Measurements from ENCODE around the gene KIAA0232. TPM values are rescaled to one million over a fixed set of nuclear protein-coding genes. Genes with fewer than 3 reads are reported as not detected.

The KIAA0232 gene
- total RNA-seq, 1 donor from 2014 or later, result 15.9 TPM

- Histone ChIP-seq H3K4me3 (no peak overlapping the region), H3K4me1 (no peaks in the 10 kb centered on the region), H3K9me3 (no peaks in the 10 kb centered on the region), H3K36me3 (peaks cover 58 to 69% of the 10 kb centered on the region in 2 donors), H3K27ac (no peak overlapping the region), H3K27me3 (no peaks in the 10 kb centered on the region)
- DNase-seq (ENCODE audit: low spot score in 2 of 2), result no peak
- intact Hi-C loops (cut with DNase I), result loop anchor here (5.0 kb wide), 1 partner anchor 91 kb away; the partner anchor contains the start of gene KIAA0232
- TF ChIP-seq CTCF (IDR thresholded peaks at IDR 0.05), result no peak
These were observed 90.8 kb downstream of the KIAA0232 start for GRCh38 chr4:6873291-6873690.

DNA sequence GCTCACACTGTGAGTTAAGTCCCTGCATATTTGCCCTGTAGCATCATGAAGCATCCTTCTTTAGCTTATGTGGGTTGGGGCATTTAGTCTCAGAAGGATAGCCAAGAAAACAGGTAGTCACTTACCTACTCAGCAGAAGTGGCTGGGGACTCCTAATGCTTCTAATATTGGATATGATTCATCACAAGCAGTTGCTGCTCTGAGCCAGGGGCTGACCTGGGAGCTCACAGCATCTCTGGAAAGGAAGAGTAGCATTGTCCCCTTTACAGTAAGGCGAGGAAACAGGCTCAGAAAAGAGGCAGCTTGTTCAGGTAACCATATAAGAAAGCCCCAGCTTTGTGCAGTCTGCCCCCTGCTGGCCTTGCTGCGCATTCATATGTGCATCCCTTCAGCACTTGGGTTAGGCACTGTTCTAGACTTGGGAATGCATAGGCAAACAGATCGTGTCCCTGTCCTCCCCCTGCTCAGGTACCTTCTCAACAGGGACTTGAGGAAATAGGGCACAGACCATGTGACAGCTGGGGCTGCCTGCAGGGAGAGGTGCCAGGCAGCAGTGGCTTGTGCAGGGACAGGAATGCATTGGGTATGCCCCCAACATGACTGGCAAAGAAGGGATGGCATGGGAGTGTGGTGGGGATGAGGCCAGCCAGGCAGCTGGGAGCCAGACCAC is 91.4 kb downstream of the KIAA0232 start:
- Histone ChIP-seq H3K9me3 (no peaks in the 10 kb centered on the region), H3K36me3 (peaks cover 56 to 74% of the 10 kb centered on the region in 2 donors), H3K4me3 (no peak overlapping the region), H3K4me1 (no peaks in the 10 kb centered on the region), H3K27me3 (no peaks in the 10 kb centered on the region), H3K27ac (no peak overlapping the region)
- peak in 1 of 2 donors; percentile 83 for DNase-seq (ENCODE audit: low spot score in 2 of 2)
- intact Hi-C loops (cut with DNase I), result loop anchor here (1.0 to 5.0 kb wide), 2 partner anchors 92 to 154 kb away; partner anchors contain the start of gene KIAA0232
- peak; percentile 79 to 84 (median 84) for TF ChIP-seq CTCF (IDR thresholded peaks at IDR 0.05)

DNA sequence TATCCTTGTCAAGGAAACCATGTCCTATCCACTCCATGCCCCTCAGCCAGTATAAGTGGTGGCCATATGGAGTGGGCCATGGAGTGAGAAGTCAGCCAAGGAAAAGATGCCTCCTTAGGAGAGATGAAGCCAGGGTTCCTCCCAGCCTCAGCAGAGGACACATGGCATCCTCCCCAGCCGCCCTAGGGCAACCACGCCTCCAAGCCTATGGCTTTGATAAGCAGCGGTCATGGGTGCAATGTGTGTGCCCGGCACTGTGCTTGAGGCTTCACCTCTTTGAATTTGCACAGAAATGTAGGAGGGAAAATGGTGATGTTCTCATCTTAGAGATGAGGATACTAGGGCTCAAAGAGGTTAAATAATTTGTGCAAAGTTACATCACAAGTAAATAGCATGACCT is 92.5 kb downstream of the KIAA0232 start:
- peaks cover 64 to 82% of the 10 kb centered on the region in 2 donors for H3K36me3 ChIP-seq
- H3K27ac ChIP-seq, result no peak overlapping the region
- no peaks in the 10 kb centered on the region for H3K4me1 ChIP-seq
- H3K4me3 ChIP-seq, result no peak overlapping the region
- intact Hi-C loops (cut with DNase I), result loop anchor here (1.0 to 5.0 kb wide), 2 partner anchors 93 to 155 kb away; partner anchors contain the start of gene KIAA0232
- TF ChIP-seq CTCF (IDR thresholded peaks at IDR 0.05), result no peak
- no peaks in the 10 kb centered on the region for H3K27me3 ChIP-seq
- no peak for DNase-seq (ENCODE audit: low spot score in 2 of 2)
- H3K9me3 ChIP-seq, result no peaks in the 10 kb centered on the region

GRCh38 chr4:6875431-6875831 is 92.9 kb downstream of the KIAA0232 start:
- Histone ChIP-seq H3K9me3 (no peaks in the 10 kb centered on the region), H3K27ac (no peak overlapping the region), H3K4me1 (no peaks in the 10 kb centered on the region), H3K36me3 (peaks cover 67 to 84% of the 10 kb centered on the region in 2 donors), H3K27me3 (no peaks in the 10 kb centered on the region), H3K4me3 (no peak overlapping the region)
- DNase-seq (ENCODE audit: low spot score in 2 of 2), result peak in 1 of 2 donors; percentile 24
- intact Hi-C loops (cut with DNase I), result no loop called here
- TF ChIP-seq CTCF (IDR thresholded peaks at IDR 0.05), result no peak

DNA sequence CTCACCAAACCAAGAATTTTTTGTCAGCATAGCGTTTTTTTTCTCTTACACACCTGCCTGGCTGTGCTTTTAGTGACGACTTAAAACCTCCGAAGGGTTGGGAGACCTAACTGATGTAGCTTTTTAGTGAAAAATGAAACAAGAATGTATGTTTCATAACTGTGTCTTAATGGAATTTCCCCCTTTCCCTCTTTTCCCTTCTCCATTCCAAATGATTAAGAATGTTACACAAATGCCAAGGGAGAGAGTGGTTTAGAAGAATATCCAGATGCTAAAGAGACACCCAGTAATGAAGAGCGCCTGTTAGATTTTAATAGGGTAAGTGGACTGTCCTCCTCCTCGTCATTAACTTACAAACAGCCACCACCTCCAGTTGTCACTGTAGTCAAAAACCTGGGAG is 93.9 kb downstream of the KIAA0232 start:
- H3K27ac ChIP-seq, result no peak overlapping the region
- H3K4me1 ChIP-seq, result no peaks in the 10 kb centered on the region
- intact Hi-C loops (cut with DNase I), result no loop called here
- no peak for TF ChIP-seq CTCF (IDR thresholded peaks at IDR 0.05)
- H3K9me3 ChIP-seq, result no peaks in the 10 kb centered on the region
- peaks cover 75 to 90% of the 10 kb centered on the region in 2 donors for H3K36me3 ChIP-seq
- no peaks in the 10 kb centered on the region for H3K27me3 ChIP-seq
- H3K4me3 ChIP-seq, result no peak overlapping the region
- DNase-seq (ENCODE audit: low spot score in 2 of 2), result no peak
